ENCODE measurements around the gene WDR83. TPM values are rescaled to one million over a fixed set of nuclear protein-coding genes. Genes with fewer than 3 reads are reported as not detected.

Gene WDR83
- total and polyA plus RNA-seq, 10 of the 15 experiments (the other 5 are each of a cell fraction or from before 2014, with no cell fraction given): 0.58 to 17.7 (median 10.8) TPM

DNA sequence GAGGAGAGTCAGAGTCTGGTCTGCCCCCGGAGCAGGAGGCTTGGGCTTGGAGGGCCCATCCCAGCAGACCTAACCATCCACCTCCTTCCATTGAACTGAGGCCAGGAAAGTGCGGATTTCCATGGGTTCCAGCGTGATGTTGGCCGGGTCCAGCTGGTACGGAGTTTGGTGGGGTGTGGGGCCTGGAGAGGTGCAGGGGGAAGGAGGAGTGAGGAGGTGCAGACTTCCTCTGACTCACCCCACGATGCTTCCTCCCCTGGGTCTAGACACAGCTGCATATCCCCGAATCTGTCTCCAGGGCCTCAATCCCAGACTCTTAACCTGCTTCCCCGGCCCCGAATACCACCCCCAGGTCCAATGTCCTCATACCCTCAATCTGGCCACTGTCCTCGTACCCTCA, 20.1 kb upstream of the WDR83 start:
- RAD21 ChIA-PET (ENCODE audit: unreplicated experiment): no interaction called here
- Histone ChIP-seq H3K4me3 (no peak overlapping the region), H3K9ac (ENCODE audit: control insufficient read depth, insufficient read depth, low read length) (no peak overlapping the region), H3K4me2 (ENCODE audit: control insufficient read depth, insufficient read depth) (no peak overlapping the region), H4K20me1 (ENCODE audit: control insufficient read depth, insufficient read depth) (no peaks in the 10 kb centered on the region), H3K27ac (ENCODE audit: control insufficient read depth, insufficient read depth) (no peak overlapping the region), H3K79me2 (ENCODE audit: control insufficient read depth, insufficient read depth, low read length) (no peaks in the 10 kb centered on the region), H3K36me3 (ENCODE audit: control insufficient read depth in 2 of 2, insufficient read depth in 2 of 2, low read length in 1 of 2) (peaks cover 3 to 5% of the 10 kb centered on the region in 2 experiments; a peak in 2 of 4 replicates), H3K4me1 (ENCODE audit: control insufficient read depth, insufficient read depth, low read length) (no peaks in the 10 kb centered on the region), H3K9me3 (replicated peaks; ENCODE audit: control insufficient read depth, insufficient read depth, low read length) (no peaks in the 10 kb centered on the region; the same call in 2 of the 3 replicates), H3K27me3 (replicated peaks in 1 of 2; ENCODE audit: control insufficient read depth in 2 of 2, insufficient read depth in 2 of 2, low read length in 1 of 2) (no peaks in the 10 kb centered on the region), H2AFZ (ENCODE audit: control insufficient read depth, low read depth, low read length) (no peak overlapping the region)
- in situ Hi-C loops (cut with MboI) (no loop called here), intact Hi-C loops (cut with micrococcal nuclease; ENCODE audit: unreplicated experiment) (no loop called here)
- CTCF ChIA-PET: no interaction called here
- SMC1A ChIA-PET (ENCODE audit: uncharacterized antibody, unreplicated experiment): no interaction called here
- no peak for TF ChIP-seq MTA3 (IDR thresholded peaks at IDR 0.05; ENCODE audit: borderline replicate concordance, low read length)
- TF ChIP-seq NR2F1 (conservative IDR thresholded peaks at IDR 0.05): no peak
- TF ChIP-seq SUPT20H (IDR thresholded peaks at IDR 0.05; ENCODE audit: borderline replicate concordance, control insufficient read depth, low read depth, low read length): no peak
- no peak for TF ChIP-seq HCFC1 (IDR thresholded peaks at IDR 0.05; ENCODE audit: low read length)
- DNase-seq (ENCODE audit: low read depth, low spot score) (no peak), FAIRE-seq (no peak), ATAC-seq (no peak)
- no TSS peak for BruUV-seq (replicated peaks)
- POLR2A ChIA-PET: no interaction called here
- WGBS (ENCODE audit: insufficient coverage, insufficient replicate concordance, low lambda C conversion rate, missing lambda C conversion rate): 65% methylated on average over 10 of the region's 10 CpGs

DNA sequence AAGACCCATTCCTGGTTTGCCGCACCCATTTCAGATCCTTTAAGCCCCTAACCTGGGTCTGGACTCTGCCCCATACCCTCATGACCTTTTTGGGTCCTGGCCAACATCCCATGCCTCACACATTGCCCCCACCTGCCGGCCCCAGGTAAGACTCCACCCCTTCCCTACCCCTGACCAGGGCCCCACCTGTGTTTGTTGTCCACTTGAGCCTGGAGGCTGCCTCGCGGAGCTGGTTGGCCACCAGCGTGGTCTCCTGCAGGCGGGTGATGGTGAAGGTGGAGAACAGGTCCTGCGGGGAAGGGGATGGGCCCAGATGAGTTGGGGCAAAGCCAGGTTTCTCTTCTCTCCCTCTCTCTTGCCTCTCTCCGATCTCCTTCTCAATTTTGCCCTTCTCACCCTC, 19.6 kb upstream of the WDR83 start:
- no peak overlapping the region for H3K4me3 ChIP-seq
- peaks cover 4 to 10% of the 10 kb centered on the region in 2 experiments; a peak in 3 of 4 replicates for H3K36me3 ChIP-seq (ENCODE audit: control insufficient read depth in 2 of 2, insufficient read depth in 2 of 2, low read length in 1 of 2)
- ChIA-PET POLR2A (interaction anchor here (0.6 kb wide), 1 partner anchor 1064 kb away, joined by 3 read pairs; no protein-coding TSS in a partner anchor), CTCF (interaction anchor here (0.6 kb wide), 1 partner anchor 30 kb away, joined by 3 read pairs; no protein-coding TSS in a partner anchor), SMC1A (ENCODE audit: uncharacterized antibody, unreplicated experiment) (no interaction called here), RAD21 (ENCODE audit: unreplicated experiment) (no interaction called here)
- H4K20me1 ChIP-seq (ENCODE audit: control insufficient read depth, insufficient read depth): no peaks in the 10 kb centered on the region
- ATAC-seq (no peak), DNase-seq (ENCODE audit: low read depth, low spot score) (no peak), FAIRE-seq (no peak)
- in situ Hi-C loops (cut with MboI): no loop called here
- H3K27me3 ChIP-seq (replicated peaks in 1 of 2; ENCODE audit: control insufficient read depth in 2 of 2, insufficient read depth in 2 of 2, low read length in 1 of 2): no peaks in the 10 kb centered on the region
- no peak overlapping the region for H2AFZ ChIP-seq (ENCODE audit: control insufficient read depth, low read depth, low read length)
- H3K9ac ChIP-seq (ENCODE audit: control insufficient read depth, insufficient read depth, low read length): no peak overlapping the region
- H3K9me3 ChIP-seq (replicated peaks; ENCODE audit: control insufficient read depth, insufficient read depth, low read length): no peaks in the 10 kb centered on the region; the same call in 2 of the 3 replicates
- no peak overlapping the region for H3K27ac ChIP-seq (ENCODE audit: control insufficient read depth, insufficient read depth)
- TF ChIP-seq, protein P1, sequence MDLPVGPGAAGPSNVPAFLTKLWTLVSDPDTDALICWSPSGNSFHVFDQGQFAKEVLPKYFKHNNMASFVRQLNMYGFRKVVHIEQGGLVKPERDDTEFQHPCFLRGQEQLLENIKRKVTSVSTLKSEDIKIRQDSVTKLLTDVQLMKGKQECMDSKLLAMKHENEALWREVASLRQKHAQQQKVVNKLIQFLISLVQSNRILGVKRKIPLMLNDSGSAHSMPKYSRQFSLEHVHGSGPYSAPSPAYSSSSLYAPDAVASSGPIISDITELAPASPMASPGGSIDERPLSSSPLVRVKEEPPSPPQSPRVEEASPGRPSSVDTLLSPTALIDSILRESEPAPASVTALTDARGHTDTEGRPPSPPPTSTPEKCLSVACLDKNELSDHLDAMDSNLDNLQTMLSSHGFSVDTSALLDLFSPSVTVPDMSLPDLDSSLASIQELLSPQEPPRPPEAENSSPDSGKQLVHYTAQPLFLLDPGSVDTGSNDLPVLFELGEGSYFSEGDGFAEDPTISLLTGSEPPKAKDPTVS (IDR thresholded peaks at IDR 0.05; ENCODE audit: low read depth, low read length): no peak
- TF ChIP-seq CBX5 (IDR thresholded peaks at IDR 0.05; ENCODE audit: low read depth) (no peak), ATF7 (IDR thresholded peaks at IDR 0.05; ENCODE audit: low read depth) (no peak), TBL1XR1 (IDR thresholded peaks at IDR 0.05; ENCODE audit: low read depth, low read length) (no peak)
- 87% methylated on average over 8 of the region's 8 CpGs for WGBS (ENCODE audit: insufficient coverage, insufficient replicate concordance, low lambda C conversion rate, missing lambda C conversion rate)
- H3K79me2 ChIP-seq (ENCODE audit: control insufficient read depth, insufficient read depth, low read length): no peaks in the 10 kb centered on the region
- TSS peak; percentile 17 for BruUV-seq (replicated peaks)
- H3K4me2 ChIP-seq (ENCODE audit: control insufficient read depth, insufficient read depth): no peak overlapping the region
- intact Hi-C loops (cut with micrococcal nuclease; ENCODE audit: unreplicated experiment): no loop called here
- no peaks in the 10 kb centered on the region for H3K4me1 ChIP-seq (ENCODE audit: control insufficient read depth, insufficient read depth, low read length)
